Left forelimb (tissue), 1 donor: ENCODE results near the gene NTS.

Experiments
- DNase-seq: peaks from one replicate; pipeline ENCODE4 v3.0.0-alpha.2; 2018; ENCODE audit warnings: low spot score

NTS gene

GRCh38 chr12:85874031-85874461 is at the start of gene NTS:
TSS of gene NTS (plus strand) at chr12:85874295. CDS start at chr12:85874404, 109 bp downstream.
- no peak for DNase-seq

GRCh38 chr12:85825746-85826145 is 48.3 kb upstream of the NTS start:
- no peak for DNase-seq

GRCh38 chr12:85828576-85828975 is 45.5 kb upstream of the NTS start:
- DNase-seq: no peak

GRCh38 chr12:85829391-85829790 is 44.7 kb upstream of the NTS start:
- DNase-seq: no peak

- DNase-seq: no peak
Measured at GRCh38 chr12:85831327-85831990, 42.6 kb upstream of the NTS start.

- DNase-seq: no peak
Measured at GRCh38 chr12:85833579-85833978, 40.5 kb upstream of the NTS start.

GRCh38 chr12:85834378-85834777 is 39.7 kb upstream of the NTS start:
- DNase-seq: no peak

- no peak for DNase-seq
Measured at GRCh38 chr12:85835426-85836196, 38.5 kb upstream of the NTS start.

GRCh38 chr12:85836197-85837090 is 37.7 kb upstream of the NTS start, which contains the start of gene RASSF9:
TSS of gene RASSF9 (minus strand) at chr12:85836409. CDS start at chr12:85836201, 208 bp downstream.
- no peak for DNase-seq

GRCh38 chr12:85843606-85844310 is 30.3 kb upstream of the NTS start:
- no peak for DNase-seq

GRCh38 chr12:85849344-85849743 is 24.8 kb upstream of the NTS start:
- DNase-seq: no peak

- DNase-seq: no peak
Measured at GRCh38 chr12:85855305-85855704, 18.8 kb upstream of the NTS start.

- DNase-seq: no peak
Measured at GRCh38 chr12:85856966-85857365, 17.1 kb upstream of the NTS start.

- no peak for DNase-seq
Measured at GRCh38 chr12:85865890-85866289, 8.2 kb upstream of the NTS start.

GRCh38 chr12:85866986-85867776 is 6.9 kb upstream of the NTS start:
- no peak for DNase-seq

- no peak for DNase-seq
Measured at GRCh38 chr12:85872497-85873091, 1.5 kb upstream of the NTS start.

GRCh38 chr12:85877459-85877858 is 3.4 kb downstream of the NTS start:
- DNase-seq: no peak

- DNase-seq: no peak
Measured at GRCh38 chr12:85883763-85884162, 9.7 kb downstream of the NTS start.

GRCh38 chr12:85894653-85895052 is 20.6 kb downstream of the NTS start:
- DNase-seq: no peak

GRCh38 chr12:85920324-85920947 is 46.3 kb downstream of the NTS start:
- DNase-seq: no peak
